GM12864 (cell line): Measurements from ENCODE around the gene OR6N2.

Source experiments
- DNase-seq: peaks from one replicate; pipeline ENCODE4 v3.0.0-alpha.2; 2011; ENCODE audit warnings: low read depth
- H3K4me3 ChIP-seq: 2 replicates; pipeline ENCODE4 v1.5.1; 2011; ENCODE audit warnings: mild to moderate bottlenecking, low read depth, low read length, control low read depth
- TF ChIP-seq, protein P1 (sequence below): IDR thresholded peaks from 2 replicates; pipeline ENCODE4 v1.5.1; 2011; ENCODE audit warnings: low read depth, mild to moderate bottlenecking, moderate library complexity, low read length, control low read depth, inconsistent platforms; ENCODE audit errors: missing control alignments

OR6N2 gene

DNA sequence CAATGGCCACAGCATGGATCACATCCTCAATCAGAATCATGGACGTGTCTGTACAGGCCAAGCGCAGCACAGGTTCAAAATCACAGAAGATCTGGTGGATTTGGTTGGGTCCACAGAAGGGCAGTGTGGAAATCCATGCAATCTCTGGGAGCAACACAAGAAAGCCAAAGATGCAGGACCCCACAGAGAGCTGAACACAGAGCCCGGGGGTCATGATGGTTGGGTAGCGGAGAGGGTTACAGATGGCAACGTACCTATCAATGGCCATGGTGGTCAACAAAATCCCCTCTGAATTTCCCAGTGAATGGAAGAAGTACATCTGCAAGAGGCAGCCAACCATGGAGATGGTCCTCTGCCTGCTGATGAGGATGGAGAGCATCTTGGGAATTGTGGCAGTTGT is 56.6 kb downstream of the OR6N2 start:
- DNase-seq, result no peak
- TF ChIP-seq, protein P1, sequence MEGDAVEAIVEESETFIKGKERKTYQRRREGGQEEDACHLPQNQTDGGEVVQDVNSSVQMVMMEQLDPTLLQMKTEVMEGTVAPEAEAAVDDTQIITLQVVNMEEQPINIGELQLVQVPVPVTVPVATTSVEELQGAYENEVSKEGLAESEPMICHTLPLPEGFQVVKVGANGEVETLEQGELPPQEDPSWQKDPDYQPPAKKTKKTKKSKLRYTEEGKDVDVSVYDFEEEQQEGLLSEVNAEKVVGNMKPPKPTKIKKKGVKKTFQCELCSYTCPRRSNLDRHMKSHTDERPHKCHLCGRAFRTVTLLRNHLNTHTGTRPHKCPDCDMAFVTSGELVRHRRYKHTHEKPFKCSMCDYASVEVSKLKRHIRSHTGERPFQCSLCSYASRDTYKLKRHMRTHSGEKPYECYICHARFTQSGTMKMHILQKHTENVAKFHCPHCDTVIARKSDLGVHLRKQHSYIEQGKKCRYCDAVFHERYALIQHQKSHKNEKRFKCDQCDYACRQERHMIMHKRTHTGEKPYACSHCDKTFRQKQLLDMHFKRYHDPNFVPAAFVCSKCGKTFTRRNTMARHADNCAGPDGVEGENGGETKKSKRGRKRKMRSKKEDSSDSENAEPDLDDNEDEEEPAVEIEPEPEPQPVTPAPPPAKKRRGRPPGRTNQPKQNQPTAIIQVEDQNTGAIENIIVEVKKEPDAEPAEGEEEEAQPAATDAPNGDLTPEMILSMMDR, result no peak
- no peak overlapping the region for H3K4me3 ChIP-seq
